NCI-H2196 treated with DMSO at 0.1 percent for 48 hours (cell line): ENCODE results near the gene RRP1B.
"Not testable (repeated sequence)": the region's sequence is repeated elsewhere in the genome, so short reads cannot be mapped to it uniquely, and the experiment has no call there.

Experiments
- DNase-seq: peaks from one replicate; lab custom pipeline; 2025; ENCODE audit not compliant: unreplicated experiment; lab: John Stamatoyannopoulos, UW

The RRP1B gene

GRCh38 chr21:43640400-43640799 lies 19.0 kb upstream of the RRP1B start:
- no peak for DNase-seq

- no peak for DNase-seq
Observed at GRCh38 chr21:43643193-43643592, 16.2 kb upstream of the RRP1B start.

- DNase-seq: no peak
Observed at GRCh38 chr21:43644071-43644470, 15.3 kb upstream of the RRP1B start.

- no peak for DNase-seq
Observed at GRCh38 chr21:43644609-43645008, 14.8 kb upstream of the RRP1B start.

GRCh38 chr21:43645136-43645891 lies 14.0 kb upstream of the RRP1B start:
- DNase-seq: peak; percentile 18

- DNase-seq: no peak
Observed at GRCh38 chr21:43645976-43646375, 13.4 kb upstream of the RRP1B start.

- DNase-seq: peak; percentile 87
Observed at GRCh38 chr21:43646550-43647260, 12.7 kb upstream of the RRP1B start.

- no peak for DNase-seq
Observed at GRCh38 chr21:43648171-43648570, 11.2 kb upstream of the RRP1B start.

- DNase-seq: not testable (repeated sequence)
Observed at GRCh38 chr21:43651926-43652325, 7.4 kb upstream of the RRP1B start.

- no peak for DNase-seq
Observed at GRCh38 chr21:43652616-43653015, 6.7 kb upstream of the RRP1B start.

GRCh38 chr21:43653626-43654025 lies 5.7 kb upstream of the RRP1B start:
- no peak for DNase-seq

GRCh38 chr21:43654806-43655489 lies 4.4 kb upstream of the RRP1B start:
- DNase-seq: no peak

- DNase-seq: no peak
Observed at GRCh38 chr21:43657355-43658087, 1.8 kb upstream of the RRP1B start.

- DNase-seq: no peak
Observed at GRCh38 chr21:43658088-43658741, 1.1 kb upstream of the RRP1B start.

GRCh38 chr21:43658769-43659135 lies 608 bp upstream of the RRP1B start:
- DNase-seq: no peak

- DNase-seq: no peak
Observed at GRCh38 chr21:43662286-43662685, 2.9 kb downstream of the RRP1B start.

- no peak for DNase-seq
Observed at GRCh38 chr21:43663033-43663432, 3.7 kb downstream of the RRP1B start.

GRCh38 chr21:43664358-43664757 lies 5.0 kb downstream of the RRP1B start:
- no peak for DNase-seq

- no peak for DNase-seq
Observed at GRCh38 chr21:43665879-43666278, 6.5 kb downstream of the RRP1B start.

- DNase-seq: no peak
Observed at GRCh38 chr21:43667191-43667904, 8.0 kb downstream of the RRP1B start.
